Calu3 (cell line): Measurements from ENCODE around the gene ZNF441. TPM values are rescaled to one million over a fixed set of nuclear protein-coding genes. Genes with fewer than 3 reads are reported as not detected.
A peak's percentile ranks its signal among the peaks of the same experiment; 100 is the strongest.

ENCODE experiments used
- BruUV-seq: library from RNA; stranded (reverse); fragments of 400-500 nt; replicated peaks from 2 replicates; lab custom pipeline; 2021; lab: Mats Ljungman, UMichigan
- CTCF ChIA-PET: fragments of 300-600 bp; sonication (Branson Sonifier 250); formaldehyde crosslinking; loops from one replicate; lab custom pipeline; 2022; ENCODE audit warnings: antibody characterized with exemption; lab: Charles Lee
- DNase-seq: peaks from one replicate; pipeline ENCODE4 v3.0.0; 2022
- H3K27ac Mint-ChIP-seq: one replicate; pipeline ENCODE4 v1.8.0; 2022; ENCODE audit warnings: mixed read lengths; ENCODE audit not compliant: unreplicated experiment
- H3K27me3 Mint-ChIP-seq: one replicate; pipeline ENCODE4 v1.8.0; 2022; ENCODE audit warnings: mixed read lengths; ENCODE audit not compliant: unreplicated experiment
- H3K36me3 Mint-ChIP-seq: one replicate; pipeline ENCODE4 v1.8.0; 2022; ENCODE audit warnings: mild to moderate bottlenecking, moderate library complexity, mixed read lengths; ENCODE audit not compliant: insufficient read depth, unreplicated experiment
- H3K4me1 Mint-ChIP-seq: one replicate; pipeline ENCODE4 v1.8.0; 2022; ENCODE audit warnings: mild to moderate bottlenecking, low read depth, mixed read lengths; ENCODE audit not compliant: unreplicated experiment
- H3K4me3 Mint-ChIP-seq: one replicate; pipeline ENCODE4 v1.8.0; 2022; ENCODE audit warnings: mild to moderate bottlenecking, low read depth, moderate library complexity, mixed read lengths; ENCODE audit not compliant: unreplicated experiment
- H3K9me3 Mint-ChIP-seq: one replicate; pipeline ENCODE4 v1.8.0; 2022; ENCODE audit warnings: low read depth, mixed read lengths; ENCODE audit not compliant: unreplicated experiment
- intact Hi-C: fragments of 100-400 bp; cut with micrococcal nuclease; formaldehyde crosslinking; loops from one replicate; pipeline ENCODE4 v1.10.0; 2022; ENCODE audit not compliant: unreplicated experiment
- total RNA-seq: library from RNA; stranded (reverse); gene quantifications from 2 replicates; pipeline ENCODE4 v1.2.3, GENCODE V29; 2022
- TF ChIP-seq, protein P1 (sequence below): fragments of 200-600 bp; IDR thresholded peaks from one replicate; pipeline ENCODE4 v1.8.0; 2022; ENCODE audit warnings: antibody characterized with exemption; ENCODE audit not compliant: unreplicated experiment

The ZNF441 gene
- total RNA-seq, 1 experiment from 2014 or later: 3.4 TPM

DNA sequence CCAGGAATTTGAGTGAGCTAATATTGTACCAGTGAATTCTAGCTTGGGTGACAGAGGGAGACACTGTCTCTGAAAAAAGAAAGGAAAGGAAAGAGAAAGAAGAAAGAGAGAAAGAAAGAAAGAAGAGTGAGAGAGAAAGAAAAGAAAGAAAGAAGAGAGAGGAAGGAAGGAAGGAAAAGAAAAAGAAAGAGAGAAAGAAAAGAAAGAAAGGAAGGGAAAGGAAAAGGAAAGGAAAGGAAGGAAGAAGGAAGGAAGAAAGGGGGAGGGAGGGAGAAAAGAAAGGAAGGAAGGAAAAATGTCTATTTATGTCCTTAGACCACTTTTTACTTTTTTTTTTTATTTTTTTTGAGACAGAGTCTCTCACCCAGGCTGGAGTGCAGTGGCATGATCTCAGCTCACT, 26.1 kb downstream of the ZNF441 start:
- Mint-ChIP-seq H3K4me3 (no peak overlapping the region), H3K27ac (no peak overlapping the region), H3K36me3 (peaks cover 6% of the 10 kb centered on the region), H3K4me1 (no peaks in the 10 kb centered on the region), H3K27me3 (no peaks in the 10 kb centered on the region), H3K9me3 (peaks cover 9% of the 10 kb centered on the region)
- BruUV-seq: no TSS peak
- DNase-seq: no peak
- intact Hi-C loops: no loop called here
- TF ChIP-seq, protein P1, sequence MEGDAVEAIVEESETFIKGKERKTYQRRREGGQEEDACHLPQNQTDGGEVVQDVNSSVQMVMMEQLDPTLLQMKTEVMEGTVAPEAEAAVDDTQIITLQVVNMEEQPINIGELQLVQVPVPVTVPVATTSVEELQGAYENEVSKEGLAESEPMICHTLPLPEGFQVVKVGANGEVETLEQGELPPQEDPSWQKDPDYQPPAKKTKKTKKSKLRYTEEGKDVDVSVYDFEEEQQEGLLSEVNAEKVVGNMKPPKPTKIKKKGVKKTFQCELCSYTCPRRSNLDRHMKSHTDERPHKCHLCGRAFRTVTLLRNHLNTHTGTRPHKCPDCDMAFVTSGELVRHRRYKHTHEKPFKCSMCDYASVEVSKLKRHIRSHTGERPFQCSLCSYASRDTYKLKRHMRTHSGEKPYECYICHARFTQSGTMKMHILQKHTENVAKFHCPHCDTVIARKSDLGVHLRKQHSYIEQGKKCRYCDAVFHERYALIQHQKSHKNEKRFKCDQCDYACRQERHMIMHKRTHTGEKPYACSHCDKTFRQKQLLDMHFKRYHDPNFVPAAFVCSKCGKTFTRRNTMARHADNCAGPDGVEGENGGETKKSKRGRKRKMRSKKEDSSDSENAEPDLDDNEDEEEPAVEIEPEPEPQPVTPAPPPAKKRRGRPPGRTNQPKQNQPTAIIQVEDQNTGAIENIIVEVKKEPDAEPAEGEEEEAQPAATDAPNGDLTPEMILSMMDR: no peak
- CTCF ChIA-PET: interaction anchor here (0.6 kb wide), 1 partner anchor 197 kb away, joined by 3 read pairs; no protein-coding TSS in a partner anchor

DNA sequence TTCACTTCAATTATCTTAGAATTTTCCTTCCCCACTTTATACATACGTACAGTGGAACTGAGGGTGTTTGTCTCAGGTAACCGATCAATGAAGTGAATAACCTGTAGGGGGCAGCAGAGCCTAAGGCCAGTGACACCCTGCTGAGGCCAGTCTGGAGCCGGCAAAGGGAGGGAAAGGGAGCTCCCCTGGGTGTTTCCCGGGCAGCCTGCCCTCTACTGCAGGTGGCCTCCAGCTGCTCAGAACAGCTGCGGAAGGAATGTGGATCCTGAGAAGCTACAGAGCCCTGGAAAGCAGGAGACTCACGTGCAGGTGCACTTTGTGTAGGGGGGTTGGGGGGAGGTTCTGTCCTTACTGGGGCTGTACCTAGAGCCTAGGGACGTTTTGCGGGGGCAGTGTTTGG, 30.7 kb downstream of the ZNF441 start:
- intact Hi-C loops: no loop called here
- Mint-ChIP-seq H3K27ac (no peak overlapping the region), H3K27me3 (no peaks in the 10 kb centered on the region), H3K4me1 (no peaks in the 10 kb centered on the region), H3K4me3 (peak overlapping the region; percentile 77), H3K9me3 (peaks cover 6% of the 10 kb centered on the region), H3K36me3 (peaks cover 14% of the 10 kb centered on the region)
- TF ChIP-seq, protein P1: peak; percentile 28
- CTCF ChIA-PET: interaction anchor here (0.5 to 2.3 kb wide), 15 partner anchors 14 to 568 kb away, joined by 3 to 19 read pairs (median 3); partner anchors contain the start of genes ZNF136, ZNF20, ZNF433 and ZNF441
- peak; percentile 81 for DNase-seq
- BruUV-seq: no TSS peak

DNA sequence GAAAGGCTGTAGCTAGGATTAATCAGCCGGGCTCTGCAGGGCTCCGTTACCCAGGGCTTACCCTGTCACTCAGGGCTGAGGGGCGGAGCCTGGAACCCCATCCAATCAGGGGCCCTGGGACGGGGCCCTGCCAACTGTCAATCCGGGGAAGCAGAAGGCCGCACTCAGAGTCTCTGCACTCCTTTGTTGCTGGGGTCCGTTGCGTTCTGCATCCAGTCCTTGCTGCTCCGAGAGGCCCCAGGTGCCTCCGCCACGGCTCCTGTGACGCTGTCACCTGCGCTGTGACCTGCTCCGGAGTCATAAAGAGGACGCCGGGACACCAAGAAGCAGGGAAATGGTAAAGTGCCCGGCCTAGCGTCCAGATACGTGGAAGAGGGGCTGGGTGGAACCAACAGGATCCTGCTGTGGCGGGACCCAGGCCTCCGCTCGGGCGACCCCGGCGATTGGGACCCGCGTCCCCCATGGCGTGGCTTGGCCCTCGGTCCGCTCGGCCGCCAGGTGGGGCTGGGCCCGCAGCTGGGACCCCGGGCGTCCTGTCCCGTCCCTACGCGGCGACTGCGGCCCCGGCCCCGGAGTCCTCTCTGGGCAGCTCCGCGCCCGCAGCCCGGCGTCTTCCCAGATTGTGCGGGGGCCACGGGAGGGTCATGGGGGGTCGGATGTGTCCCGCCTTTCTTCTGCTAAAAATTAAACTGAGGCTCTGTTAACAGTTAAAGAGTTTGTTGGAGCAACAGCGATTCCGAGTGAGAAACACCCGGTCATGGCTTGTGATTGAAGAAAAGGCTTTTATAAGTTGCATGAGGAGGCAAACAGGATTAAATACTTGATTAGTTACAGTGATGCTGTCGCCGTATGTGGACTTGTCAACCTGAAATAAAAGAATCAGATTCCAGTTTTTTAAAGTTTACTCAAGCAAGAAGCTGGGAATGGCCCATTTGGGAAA, 31.9 kb downstream of the ZNF441 start, which contains the start of gene ZNF491:
Gene ZNF491 (plus strand): TSS at position 133 of the 940 bp plus-strand sequence. CDS start 7,431 bp downstream, outside the sequence.
- BruUV-seq: no TSS peak
- peak; percentile 79 for DNase-seq
- Mint-ChIP-seq H3K9me3 (peaks cover 4% of the 10 kb centered on the region), H3K36me3 (peaks cover 14% of the 10 kb centered on the region), H3K4me3 (peak within 1 kb of the TSS; percentile 77), H3K27ac (no peak within 1 kb of the TSS), H3K4me1 (no peaks in the 10 kb centered on the region), H3K27me3 (no peaks in the 10 kb centered on the region)
- TF ChIP-seq, protein P1: no peak
- intact Hi-C loops: loop anchor here (2.0 kb wide), 1 partner anchor 190 kb away; no protein-coding TSS in a partner anchor
- CTCF ChIA-PET: interaction anchor here (1.0 to 2.3 kb wide), 4 partner anchors 13 to 342 kb away, joined by 3 to 19 read pairs (median 13); partner anchors contain the start of genes ZNF20 and ZNF700

DNA sequence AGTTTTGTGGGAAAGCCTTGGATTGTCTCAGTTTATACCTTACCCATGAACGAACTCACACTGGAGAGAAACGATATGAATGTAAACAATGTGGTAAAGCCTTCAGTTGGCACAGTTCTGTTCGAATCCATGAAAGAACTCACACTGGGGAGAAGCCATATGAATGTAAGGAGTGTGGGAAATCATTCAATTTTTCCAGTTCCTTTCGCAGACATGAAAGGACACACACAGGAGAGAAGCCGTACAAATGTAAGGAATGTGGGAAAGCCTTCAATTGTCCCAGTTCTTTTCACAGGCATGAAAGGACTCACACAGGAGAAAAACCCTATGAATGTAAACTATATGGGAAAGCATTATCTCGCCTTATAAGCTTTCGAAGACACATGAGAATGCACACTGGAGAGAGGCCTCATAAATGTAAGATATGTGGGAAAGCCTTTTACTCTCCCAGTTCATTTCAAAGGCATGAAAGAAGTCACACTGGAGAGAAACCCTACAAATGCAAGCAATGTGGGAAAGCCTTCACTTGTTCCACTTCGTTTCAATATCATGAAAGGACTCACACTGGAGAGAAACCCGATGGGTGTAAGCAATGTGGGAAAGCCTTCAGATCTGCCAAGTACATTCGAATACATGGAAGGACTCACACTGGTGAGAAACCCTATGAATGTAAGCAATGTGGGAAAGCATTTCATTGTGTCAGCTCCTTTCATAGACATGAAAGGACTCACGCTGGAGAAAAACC, 39.7 kb downstream of the ZNF441 start:
- CTCF ChIA-PET: no interaction called here
- peaks cover 4% of the 10 kb centered on the region for H3K9me3 Mint-ChIP-seq
- intact Hi-C loops: no loop called here
- H3K27ac Mint-ChIP-seq: no peak overlapping the region
- no peak overlapping the region for H3K4me3 Mint-ChIP-seq
- BruUV-seq: no TSS peak
- H3K4me1 Mint-ChIP-seq: no peaks in the 10 kb centered on the region
- TF ChIP-seq, protein P1: no peak
- H3K36me3 Mint-ChIP-seq: no peaks in the 10 kb centered on the region
- no peak for DNase-seq
- no peaks in the 10 kb centered on the region for H3K27me3 Mint-ChIP-seq
